ENCODE measurements around the gene SELENOK.

Gene SELENOK

DNA sequence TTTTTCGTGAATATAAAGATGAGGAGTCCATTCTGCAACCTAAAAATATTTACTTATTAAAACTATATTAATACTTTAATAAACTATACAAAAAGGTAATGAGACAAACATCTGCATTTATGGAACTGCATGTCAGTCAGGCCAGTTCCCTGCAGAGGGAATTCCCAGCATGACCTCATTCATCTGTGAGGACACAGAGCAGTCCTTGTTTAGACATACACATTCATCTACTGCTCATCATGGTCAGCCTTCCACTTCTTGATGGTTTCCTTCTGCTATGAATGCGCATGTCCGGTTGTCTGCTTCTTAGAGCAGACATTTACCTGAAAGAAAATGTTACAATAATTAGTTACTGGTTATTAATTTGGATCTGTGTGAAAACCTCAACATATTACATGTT lies 6.4 kb downstream of the SELENOK start:
- peaks cover 11 to 21% of the 10 kb centered on the region in 2 donors for H3K4me1 ChIP-seq (ENCODE audit: control insufficient read depth in 2 of 2, insufficient read depth in 2 of 2, low read length in 2 of 2)
- H3K4me3 ChIP-seq (ENCODE audit: low read length in 2 of 2), result no peak overlapping the region
- no peak overlapping the region for H3K27ac ChIP-seq (ENCODE audit: low read depth in 2 of 2, low read length in 2 of 2)
- H3K9ac ChIP-seq (ENCODE audit: low read depth in 1 of 2, low read length in 2 of 2), result no peak overlapping the region
- H3K27me3 ChIP-seq (ENCODE audit: control insufficient read depth in 2 of 2, insufficient read depth in 2 of 2, low read length in 2 of 2), result no peaks in the 10 kb centered on the region
- peaks cover 14 to 31% of the 10 kb centered on the region in 2 donors for H3K36me3 ChIP-seq (ENCODE audit: control insufficient read depth in 2 of 2, insufficient read depth in 2 of 2, low read length in 2 of 2)
- H3K9me3 ChIP-seq (ENCODE audit: control insufficient read depth in 2 of 2, low read length in 2 of 2), result no peaks in the 10 kb centered on the region

DNA sequence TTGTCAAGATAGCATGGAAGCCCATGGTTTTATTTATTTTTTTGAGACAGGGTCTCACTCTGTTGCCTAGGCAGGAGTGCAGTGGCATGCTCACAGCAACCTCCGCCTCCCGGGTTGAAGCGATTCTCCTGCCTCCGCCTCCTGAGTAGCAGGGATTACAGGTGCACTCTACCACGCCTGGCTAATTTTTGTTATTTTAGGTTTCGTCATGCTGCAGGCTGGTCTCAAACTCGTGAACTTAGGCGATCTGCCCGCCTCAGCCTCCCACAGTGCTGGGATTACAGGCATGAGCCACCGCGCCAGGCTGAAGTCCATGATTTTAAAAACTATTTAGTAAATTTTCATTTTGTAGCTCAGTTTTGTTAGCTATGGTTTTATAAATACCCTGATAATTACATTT lies 7.0 kb downstream of the SELENOK start:
- Histone ChIP-seq H3K27ac (ENCODE audit: low read depth in 2 of 2, low read length in 2 of 2) (no peak overlapping the region), H3K27me3 (ENCODE audit: control insufficient read depth in 2 of 2, insufficient read depth in 2 of 2, low read length in 2 of 2) (no peaks in the 10 kb centered on the region), H3K36me3 (ENCODE audit: control insufficient read depth in 2 of 2, insufficient read depth in 2 of 2, low read length in 2 of 2) (peaks cover 18 to 34% of the 10 kb centered on the region in 2 donors), H3K4me3 (ENCODE audit: low read length in 2 of 2) (no peak overlapping the region), H3K4me1 (ENCODE audit: control insufficient read depth in 2 of 2, insufficient read depth in 2 of 2, low read length in 2 of 2) (peaks cover 11 to 17% of the 10 kb centered on the region in 2 donors), H3K9me3 (ENCODE audit: control insufficient read depth in 2 of 2, low read length in 2 of 2) (no peaks in the 10 kb centered on the region), H3K9ac (ENCODE audit: low read depth in 1 of 2, low read length in 2 of 2) (no peak overlapping the region)

DNA sequence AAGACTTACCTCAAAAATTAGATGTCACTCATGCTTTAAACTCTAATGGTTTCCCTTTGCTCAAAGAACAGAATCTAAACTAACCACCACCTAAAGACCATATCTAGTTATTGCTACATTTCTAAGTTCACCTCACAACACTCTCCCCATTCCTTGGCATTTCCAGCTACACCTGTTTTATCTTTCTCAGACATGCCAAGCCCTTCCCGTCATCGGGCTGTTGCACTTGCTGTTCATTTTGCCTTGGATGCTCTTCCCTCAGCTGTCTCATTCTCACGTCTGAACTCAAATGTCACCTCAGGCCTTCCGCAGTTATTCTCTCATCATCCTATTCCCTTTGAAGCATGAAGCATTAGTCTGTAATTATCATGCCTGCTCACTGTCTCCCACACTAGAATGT lies 8.7 kb downstream of the SELENOK start:
- Histone ChIP-seq H3K36me3 (ENCODE audit: control insufficient read depth in 2 of 2, insufficient read depth in 2 of 2, low read length in 2 of 2) (peaks cover 30 to 48% of the 10 kb centered on the region in 2 donors), H3K27me3 (ENCODE audit: control insufficient read depth in 2 of 2, insufficient read depth in 2 of 2, low read length in 2 of 2) (no peaks in the 10 kb centered on the region), H3K9ac (ENCODE audit: low read depth in 1 of 2, low read length in 2 of 2) (no peak overlapping the region), H3K9me3 (ENCODE audit: control insufficient read depth in 2 of 2, low read length in 2 of 2) (no peaks in the 10 kb centered on the region), H3K4me3 (ENCODE audit: low read length in 2 of 2) (no peak overlapping the region), H3K27ac (ENCODE audit: low read depth in 2 of 2, low read length in 2 of 2) (no peak overlapping the region), H3K4me1 (ENCODE audit: control insufficient read depth in 2 of 2, insufficient read depth in 2 of 2, low read length in 2 of 2) (peaks cover 11 to 17% of the 10 kb centered on the region in 2 donors)

DNA sequence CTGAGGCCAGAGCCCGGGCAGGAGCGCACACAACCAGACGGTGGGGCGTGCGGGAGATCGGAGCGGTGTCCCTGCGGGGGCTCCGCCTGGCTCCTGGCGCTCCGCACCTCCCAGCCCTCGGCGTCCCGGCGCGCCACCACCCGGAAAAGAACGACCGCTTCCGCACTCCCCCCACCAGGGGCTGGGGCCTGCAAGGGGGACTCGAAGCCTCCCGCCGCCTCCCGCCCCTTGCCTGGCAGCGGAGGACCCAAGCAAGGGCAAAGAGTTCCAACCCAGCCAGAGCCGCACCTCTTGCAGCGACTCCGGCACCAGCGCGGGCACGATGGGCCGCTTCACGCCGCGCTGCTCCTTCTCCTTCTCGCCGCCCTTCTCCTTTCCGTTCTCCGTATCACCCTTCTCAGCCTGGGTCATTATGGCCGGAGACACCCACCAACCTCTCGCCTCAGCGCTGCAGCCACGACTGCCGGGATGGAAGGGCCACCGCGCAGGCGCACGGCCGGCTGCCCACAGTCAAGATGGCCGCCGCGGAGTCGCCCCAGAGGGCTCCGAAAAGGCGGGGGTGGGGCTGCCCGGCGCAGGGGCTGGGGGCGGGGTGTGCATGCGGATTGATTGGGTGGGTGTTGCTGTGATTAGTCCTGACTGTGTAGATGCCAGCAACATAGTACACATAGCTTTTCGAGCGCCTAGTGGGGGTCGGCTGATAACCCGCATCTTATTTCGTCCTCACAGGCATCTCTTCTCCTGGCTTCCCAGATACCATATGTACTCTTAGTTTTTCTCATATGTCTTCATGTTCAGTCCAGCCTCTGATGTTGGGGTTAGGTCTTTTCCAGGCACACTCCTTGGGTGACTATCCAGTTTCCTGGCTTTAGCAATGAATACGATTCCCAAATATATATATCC lies 9.7 kb downstream of the SELENOK start, which contains the start of gene ACTR8:
TSS of gene ACTR8 (minus strand) at position 462 of the 903 bp plus-strand sequence. CDS start at position 411, 51 bp downstream.
- Histone ChIP-seq H3K27ac (ENCODE audit: low read depth in 2 of 2, low read length in 2 of 2) (peak within 1 kb of the TSS; percentile 88), H3K36me3 (ENCODE audit: control insufficient read depth in 2 of 2, insufficient read depth in 2 of 2, low read length in 2 of 2) (peaks cover 37 to 52% of the 10 kb centered on the region in 2 donors), H3K9ac (ENCODE audit: low read depth in 1 of 2, low read length in 2 of 2) (peak within 1 kb of the TSS; percentile 81 to 89), H3K9me3 (ENCODE audit: control insufficient read depth in 2 of 2, low read length in 2 of 2) (no peaks in the 10 kb centered on the region), H3K4me3 (ENCODE audit: low read length in 2 of 2) (peak within 1 kb of the TSS; percentile 91 to 92), H3K4me1 (ENCODE audit: control insufficient read depth in 2 of 2, insufficient read depth in 2 of 2, low read length in 2 of 2) (peaks cover 11 to 17% of the 10 kb centered on the region in 2 donors), H3K27me3 (ENCODE audit: control insufficient read depth in 2 of 2, insufficient read depth in 2 of 2, low read length in 2 of 2) (no peaks in the 10 kb centered on the region)

DNA sequence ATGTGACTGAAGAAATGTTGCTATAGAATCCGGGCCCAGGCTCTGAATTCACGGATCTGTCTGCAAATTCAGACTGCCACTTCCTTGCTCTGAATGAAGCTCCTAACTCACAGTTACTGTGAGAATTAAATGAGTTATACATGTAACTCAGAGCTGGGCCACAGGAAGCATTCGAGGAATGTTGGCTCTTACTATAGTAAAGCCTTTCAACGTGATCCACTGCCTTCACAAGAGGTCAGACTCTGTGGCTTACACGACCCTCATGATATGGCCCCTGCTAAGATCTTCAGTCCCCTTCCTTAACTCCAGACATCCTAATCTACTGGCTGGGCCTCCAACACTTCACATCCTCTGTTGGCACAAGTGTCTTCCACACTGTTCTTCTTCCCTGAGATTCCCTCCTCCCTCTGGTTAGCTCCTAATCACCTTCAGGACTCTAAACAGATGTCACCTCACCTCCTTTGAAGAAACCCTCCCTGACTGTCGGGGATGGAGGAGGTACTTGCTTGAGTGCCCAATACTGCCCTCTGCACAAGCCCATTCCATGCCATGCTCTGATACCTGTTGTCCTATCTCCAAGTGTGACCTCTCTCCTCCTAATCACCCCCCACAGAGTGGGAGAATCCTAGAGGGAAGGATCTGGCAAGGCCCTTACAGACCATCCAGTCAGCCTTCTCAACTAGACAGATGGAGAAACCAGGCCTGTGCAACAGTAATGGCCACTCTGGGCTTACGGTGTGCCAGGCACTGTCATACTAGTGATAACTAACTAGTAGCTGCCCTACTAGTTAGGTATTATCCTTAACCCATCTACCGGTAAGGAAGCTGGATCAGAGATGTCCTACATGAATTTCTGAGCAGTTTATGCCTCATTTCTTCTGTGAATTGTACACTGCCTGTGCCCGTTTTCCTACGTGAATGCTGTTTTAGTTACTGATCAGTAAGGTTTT lies 11.0 kb downstream of the SELENOK start:
- peak overlapping the region; percentile 81 to 89 for H3K9ac ChIP-seq (ENCODE audit: low read depth in 1 of 2, low read length in 2 of 2)
- peaks cover 38 to 55% of the 10 kb centered on the region in 2 donors for H3K36me3 ChIP-seq (ENCODE audit: control insufficient read depth in 2 of 2, insufficient read depth in 2 of 2, low read length in 2 of 2)
- no peaks in the 10 kb centered on the region for H3K9me3 ChIP-seq (ENCODE audit: control insufficient read depth in 2 of 2, low read length in 2 of 2)
- no peak overlapping the region for H3K27ac ChIP-seq (ENCODE audit: low read depth in 2 of 2, low read length in 2 of 2)
- H3K4me1 ChIP-seq (ENCODE audit: control insufficient read depth in 2 of 2, insufficient read depth in 2 of 2, low read length in 2 of 2), result peaks cover 11 to 17% of the 10 kb centered on the region in 2 donors
- H3K27me3 ChIP-seq (ENCODE audit: control insufficient read depth in 2 of 2, insufficient read depth in 2 of 2, low read length in 2 of 2), result no peaks in the 10 kb centered on the region
- H3K4me3 ChIP-seq (ENCODE audit: low read length in 2 of 2), result peak overlapping the region; percentile 91 to 92

DNA sequence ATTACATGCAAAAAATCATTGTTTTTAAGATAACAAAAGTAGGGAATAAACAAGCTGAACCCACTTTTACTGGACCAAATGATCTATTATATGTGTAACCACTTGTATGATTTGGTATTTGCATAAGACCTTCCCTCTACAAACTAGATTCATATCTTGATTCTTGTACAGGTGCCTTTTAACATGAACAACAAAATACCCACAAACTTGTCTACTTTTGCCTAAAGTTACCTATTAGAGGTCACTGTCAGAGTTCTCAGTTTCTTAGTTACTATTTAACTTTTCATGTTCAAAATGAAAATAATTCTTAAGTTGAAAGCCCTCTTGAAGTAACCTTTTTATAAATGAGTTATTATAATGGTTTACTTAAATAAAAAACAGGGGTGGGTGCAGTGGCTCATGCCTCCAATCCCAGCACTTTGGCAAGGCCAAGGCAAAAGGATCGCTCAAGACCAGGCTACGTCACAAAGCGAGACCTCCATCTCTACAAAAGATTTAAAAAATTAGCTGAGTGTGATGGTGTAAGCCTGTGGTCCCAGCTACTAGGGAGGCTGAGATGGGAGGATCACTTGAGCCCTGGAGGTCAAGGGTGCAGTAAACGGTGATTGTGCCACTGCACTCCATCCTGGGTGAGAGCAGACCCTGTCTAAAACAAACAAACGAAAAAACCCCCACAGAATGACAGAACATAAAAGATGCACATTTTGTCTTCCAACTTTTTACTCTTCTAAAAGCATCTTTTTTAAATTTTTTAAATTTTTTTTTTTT lies 25.7 kb downstream of the SELENOK start:
- H3K9ac ChIP-seq (ENCODE audit: low read depth in 1 of 2, low read length in 2 of 2), result no peak overlapping the region
- H3K36me3 ChIP-seq (ENCODE audit: control insufficient read depth in 2 of 2, insufficient read depth in 2 of 2, low read length in 2 of 2), result peaks cover 54 to 65% of the 10 kb centered on the region in 2 donors
- no peaks in the 10 kb centered on the region for H3K9me3 ChIP-seq (ENCODE audit: control insufficient read depth in 2 of 2, low read length in 2 of 2)
- no peaks in the 10 kb centered on the region for H3K4me1 ChIP-seq (ENCODE audit: control insufficient read depth in 2 of 2, insufficient read depth in 2 of 2, low read length in 2 of 2)
- H3K4me3 ChIP-seq (ENCODE audit: low read length in 2 of 2), result no peak overlapping the region
- no peaks in the 10 kb centered on the region for H3K27me3 ChIP-seq (ENCODE audit: control insufficient read depth in 2 of 2, insufficient read depth in 2 of 2, low read length in 2 of 2)
- H3K27ac ChIP-seq (ENCODE audit: low read depth in 2 of 2, low read length in 2 of 2), result no peak overlapping the region

DNA sequence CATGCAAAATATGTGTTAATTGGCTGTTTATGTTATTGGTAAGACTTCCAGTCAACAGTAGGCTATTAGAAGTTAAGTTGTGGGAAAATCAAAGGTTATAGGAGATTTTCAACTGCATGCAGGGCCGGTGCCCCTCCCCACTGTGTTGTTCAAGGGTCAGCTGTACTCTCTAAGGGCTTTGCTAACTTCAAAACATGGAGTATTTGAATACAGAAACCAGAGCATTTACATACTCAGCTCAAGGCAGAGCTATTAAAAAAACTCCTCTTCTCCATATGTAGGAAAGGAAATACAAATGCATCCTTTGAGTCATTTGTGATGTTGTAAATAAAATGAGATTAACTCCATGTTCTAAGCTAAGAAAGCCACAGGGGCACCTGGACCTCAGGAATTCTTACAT lies 28.5 kb downstream of the SELENOK start:
- no peaks in the 10 kb centered on the region for H3K4me1 ChIP-seq (ENCODE audit: control insufficient read depth in 2 of 2, insufficient read depth in 2 of 2, low read length in 2 of 2)
- H3K4me3 ChIP-seq (ENCODE audit: low read length in 2 of 2), result no peak overlapping the region
- H3K9me3 ChIP-seq (ENCODE audit: control insufficient read depth in 2 of 2, low read length in 2 of 2), result no peaks in the 10 kb centered on the region
- peaks cover 38 to 54% of the 10 kb centered on the region in 2 donors for H3K36me3 ChIP-seq (ENCODE audit: control insufficient read depth in 2 of 2, insufficient read depth in 2 of 2, low read length in 2 of 2)
- H3K9ac ChIP-seq (ENCODE audit: low read depth in 1 of 2, low read length in 2 of 2), result no peak overlapping the region
- H3K27me3 ChIP-seq (ENCODE audit: control insufficient read depth in 2 of 2, insufficient read depth in 2 of 2, low read length in 2 of 2), result no peaks in the 10 kb centered on the region
- no peak overlapping the region for H3K27ac ChIP-seq (ENCODE audit: low read depth in 2 of 2, low read length in 2 of 2)

DNA sequence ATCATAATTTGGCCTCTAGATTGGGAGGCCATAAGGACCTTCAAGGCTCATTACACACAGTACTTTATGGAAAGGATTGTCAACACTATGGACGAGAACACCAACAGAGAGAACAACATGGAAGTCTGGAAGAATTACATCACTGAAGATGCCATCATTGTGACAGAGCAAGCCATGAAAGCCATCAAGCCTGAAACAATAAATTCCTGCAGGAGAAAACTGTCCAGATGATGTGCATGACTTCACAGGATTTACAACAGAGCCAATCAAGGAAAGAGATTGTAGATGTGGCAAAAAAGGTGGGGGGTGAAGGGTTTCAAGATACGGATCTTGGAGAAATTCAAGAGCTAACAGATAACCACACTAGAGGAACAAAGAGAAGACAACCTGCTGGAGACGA lies 29.4 kb downstream of the SELENOK start:
- Histone ChIP-seq H3K27me3 (ENCODE audit: control insufficient read depth in 2 of 2, insufficient read depth in 2 of 2, low read length in 2 of 2) (no peaks in the 10 kb centered on the region), H3K36me3 (ENCODE audit: control insufficient read depth in 2 of 2, insufficient read depth in 2 of 2, low read length in 2 of 2) (peaks cover 30 to 47% of the 10 kb centered on the region in 2 donors), H3K4me1 (ENCODE audit: control insufficient read depth in 2 of 2, insufficient read depth in 2 of 2, low read length in 2 of 2) (no peaks in the 10 kb centered on the region), H3K9ac (ENCODE audit: low read depth in 1 of 2, low read length in 2 of 2) (no peak overlapping the region), H3K27ac (ENCODE audit: low read depth in 2 of 2, low read length in 2 of 2) (no peak overlapping the region), H3K9me3 (ENCODE audit: control insufficient read depth in 2 of 2, low read length in 2 of 2) (no peaks in the 10 kb centered on the region), H3K4me3 (ENCODE audit: low read length in 2 of 2) (no peak overlapping the region)

DNA sequence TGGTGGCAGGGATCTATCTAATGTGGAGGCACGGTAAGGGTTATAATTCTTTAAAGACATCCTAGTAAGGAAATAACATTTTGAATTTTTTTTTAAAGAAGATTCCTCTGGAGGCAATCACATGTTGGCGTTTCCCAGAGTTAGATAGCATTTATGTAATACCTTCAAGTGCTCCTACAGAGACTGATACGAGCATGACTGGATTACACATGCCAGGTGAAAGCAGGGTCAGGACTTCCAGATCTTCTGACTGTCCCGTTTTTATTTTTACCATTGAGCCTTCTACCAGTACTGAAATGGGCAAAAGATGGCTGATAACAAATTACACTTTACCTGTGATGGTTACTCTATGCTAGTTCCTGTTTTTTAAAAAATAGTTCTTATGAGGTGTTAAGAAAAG lies 31.5 kb downstream of the SELENOK start:
- Histone ChIP-seq H3K27ac (ENCODE audit: low read depth in 2 of 2, low read length in 2 of 2) (no peak overlapping the region), H3K4me1 (ENCODE audit: control insufficient read depth in 2 of 2, insufficient read depth in 2 of 2, low read length in 2 of 2) (no peaks in the 10 kb centered on the region), H3K27me3 (ENCODE audit: control insufficient read depth in 2 of 2, insufficient read depth in 2 of 2, low read length in 2 of 2) (no peaks in the 10 kb centered on the region), H3K4me3 (ENCODE audit: low read length in 2 of 2) (no peak overlapping the region), H3K9me3 (ENCODE audit: control insufficient read depth in 2 of 2, low read length in 2 of 2) (no peaks in the 10 kb centered on the region), H3K36me3 (ENCODE audit: control insufficient read depth in 2 of 2, insufficient read depth in 2 of 2, low read length in 2 of 2) (peaks cover 25 to 33% of the 10 kb centered on the region in 2 donors), H3K9ac (ENCODE audit: low read depth in 1 of 2, low read length in 2 of 2) (no peak overlapping the region)
